Measurements from ENCODE around the gene LAMP2. TPM values are rescaled to one million over a fixed set of nuclear protein-coding genes. Genes with fewer than 3 reads are reported as not detected.

The LAMP2 gene
- total and polyA plus RNA-seq, 2 of the 4 experiments (the other 2 are of a cell fraction), result 78.1 to 129 TPM

DNA sequence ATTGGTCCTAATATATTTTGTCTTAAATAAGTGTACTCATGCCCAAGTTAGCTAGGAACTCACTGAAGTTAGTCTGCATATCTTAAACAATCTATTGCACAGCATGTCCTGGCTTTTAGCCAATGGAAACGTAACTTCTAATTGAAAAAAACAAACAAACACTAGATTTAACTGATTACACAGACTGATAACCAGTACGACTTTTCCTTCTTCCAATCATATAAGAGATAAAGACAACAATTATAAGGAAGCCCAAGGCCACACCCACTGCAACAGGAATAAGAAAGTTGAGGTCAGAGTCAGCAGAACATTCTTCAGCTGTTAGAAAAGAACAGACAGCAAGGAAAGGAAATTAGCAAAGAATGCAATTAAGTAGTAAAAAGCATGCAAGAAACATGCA, 40.8 kb downstream of the LAMP2 start:
- ChIA-PET POLR2A (ENCODE audit: unreplicated experiment) (no interaction called here), CTCF (interaction anchor here (0.6 kb wide), 1 partner anchor 13 kb away, joined by 3 read pairs; no protein-coding TSS in a partner anchor)
- no peak overlapping the region for H2BK5ac ChIP-seq (ENCODE audit: low read depth, low read length, poor library complexity, severe bottlenecking)
- no peak overlapping the region for H3K4me2 ChIP-seq (ENCODE audit: low read depth, low read length)
- H2BK20ac ChIP-seq (ENCODE audit: low read depth, low read length), result no peak overlapping the region
- DNase-seq (no peak), ATAC-seq (ENCODE audit: low read depth) (no peak)
- H3K4me3 ChIP-seq (ENCODE audit: insufficient read depth, low read depth, low read length), result no peak overlapping the region
- no peak overlapping the region for H4K8ac ChIP-seq (ENCODE audit: low read depth in 2 of 2, low read length in 2 of 2)
- no peak overlapping the region for H4K5ac ChIP-seq (ENCODE audit: low read depth, low read length)
- TF ChIP-seq ELK1 (IDR thresholded peaks at IDR 0.05; ENCODE audit: borderline replicate concordance, low read depth, low read length) (no peak), NFE2L2 (IDR thresholded peaks at IDR 0.05; ENCODE audit: low read depth, low read length) (no peak), POLR2A (IDR thresholded peaks at IDR 0.05; ENCODE audit: low read depth, low read length) (no peak)
- TF ChIP-seq, protein P1, sequence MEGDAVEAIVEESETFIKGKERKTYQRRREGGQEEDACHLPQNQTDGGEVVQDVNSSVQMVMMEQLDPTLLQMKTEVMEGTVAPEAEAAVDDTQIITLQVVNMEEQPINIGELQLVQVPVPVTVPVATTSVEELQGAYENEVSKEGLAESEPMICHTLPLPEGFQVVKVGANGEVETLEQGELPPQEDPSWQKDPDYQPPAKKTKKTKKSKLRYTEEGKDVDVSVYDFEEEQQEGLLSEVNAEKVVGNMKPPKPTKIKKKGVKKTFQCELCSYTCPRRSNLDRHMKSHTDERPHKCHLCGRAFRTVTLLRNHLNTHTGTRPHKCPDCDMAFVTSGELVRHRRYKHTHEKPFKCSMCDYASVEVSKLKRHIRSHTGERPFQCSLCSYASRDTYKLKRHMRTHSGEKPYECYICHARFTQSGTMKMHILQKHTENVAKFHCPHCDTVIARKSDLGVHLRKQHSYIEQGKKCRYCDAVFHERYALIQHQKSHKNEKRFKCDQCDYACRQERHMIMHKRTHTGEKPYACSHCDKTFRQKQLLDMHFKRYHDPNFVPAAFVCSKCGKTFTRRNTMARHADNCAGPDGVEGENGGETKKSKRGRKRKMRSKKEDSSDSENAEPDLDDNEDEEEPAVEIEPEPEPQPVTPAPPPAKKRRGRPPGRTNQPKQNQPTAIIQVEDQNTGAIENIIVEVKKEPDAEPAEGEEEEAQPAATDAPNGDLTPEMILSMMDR (conservative IDR thresholded peaks at IDR 0.05; ENCODE audit: low read depth, low read length), result no peak
- 13% methylated on average over 1 of the region's 2 CpGs; no CpG with 5 or more reads in 1 of the 2 experiments for WGBS, 2 experiments (ENCODE audit: extremely low coverage in 2 of 2, insufficient read length in 1 of 2)
- H3K79me1 ChIP-seq (ENCODE audit: low read depth in 1 of 2, low read length in 2 of 2), result no peaks in the 10 kb centered on the region
- H4K20me1 ChIP-seq (ENCODE audit: insufficient read depth, low read length), result no peaks in the 10 kb centered on the region
- H2AK5ac ChIP-seq (ENCODE audit: low read depth, low read length), result no peak overlapping the region
- no peak overlapping the region for H3K9ac ChIP-seq (ENCODE audit: low read depth, low read length)
- dilution Hi-C loops (cut with HindIII; ENCODE audit: low sequenced_read_pairs, unreplicated experiment) (no loop called here), in situ Hi-C loops (cut with MboI; ENCODE audit: low sequenced_read_pairs) (no loop called here), intact Hi-C loops (cut with micrococcal nuclease) (no loop called here)
- no peak overlapping the region for H3K27ac ChIP-seq (ENCODE audit: insufficient read depth, low read length)
- no peak overlapping the region for H3K56ac ChIP-seq (ENCODE audit: extremely low read depth, insufficient read depth, low read length)
- no peak overlapping the region for H2BK15ac ChIP-seq (ENCODE audit: low read depth, low read length)
- H3K23ac ChIP-seq (ENCODE audit: low read depth, low read length), result no peak overlapping the region
- BruUV-seq (replicated peaks), result no TSS peak
- no peak overlapping the region for H3K18ac ChIP-seq (ENCODE audit: low read depth, low read length)
- H3K9me1 ChIP-seq (ENCODE audit: insufficient read depth, low read length), result no peaks in the 10 kb centered on the region
- no peak overlapping the region for H3K14ac ChIP-seq (replicated peaks; ENCODE audit: low read depth, low read length)
- H3K36me3 ChIP-seq (ENCODE audit: control insufficient read depth, insufficient read depth, low read length), result no peaks in the 10 kb centered on the region
- H3K9me3 ChIP-seq (ENCODE audit: control insufficient read depth, insufficient read depth, low read length), result no peaks in the 10 kb centered on the region
- no peak overlapping the region for H4K91ac ChIP-seq (ENCODE audit: insufficient read depth, low read depth, low read length)
- no peak overlapping the region for H3K4ac ChIP-seq (ENCODE audit: low read depth, low read length)
- no peak overlapping the region for H2BK120ac ChIP-seq (ENCODE audit: low read depth, low read length)
- no peak overlapping the region for H2AK9ac ChIP-seq (replicated peaks; ENCODE audit: low read depth, low read length, poor library complexity)
- H3K27me3 ChIP-seq (ENCODE audit: control insufficient read depth, insufficient read depth, low read length), result no peaks in the 10 kb centered on the region
- H2AFZ ChIP-seq (replicated peaks; ENCODE audit: low read length, poor library complexity), result no peak overlapping the region
- peaks cover 1% of the 10 kb centered on the region; the same call in 1 of the 2 replicates for H3K4me1 ChIP-seq (ENCODE audit: control insufficient read depth, insufficient read depth, low read length)

Data from IMR-90 (cell line).